ENCODE data around the gene TM9SF1.

TM9SF1 gene

DNA sequence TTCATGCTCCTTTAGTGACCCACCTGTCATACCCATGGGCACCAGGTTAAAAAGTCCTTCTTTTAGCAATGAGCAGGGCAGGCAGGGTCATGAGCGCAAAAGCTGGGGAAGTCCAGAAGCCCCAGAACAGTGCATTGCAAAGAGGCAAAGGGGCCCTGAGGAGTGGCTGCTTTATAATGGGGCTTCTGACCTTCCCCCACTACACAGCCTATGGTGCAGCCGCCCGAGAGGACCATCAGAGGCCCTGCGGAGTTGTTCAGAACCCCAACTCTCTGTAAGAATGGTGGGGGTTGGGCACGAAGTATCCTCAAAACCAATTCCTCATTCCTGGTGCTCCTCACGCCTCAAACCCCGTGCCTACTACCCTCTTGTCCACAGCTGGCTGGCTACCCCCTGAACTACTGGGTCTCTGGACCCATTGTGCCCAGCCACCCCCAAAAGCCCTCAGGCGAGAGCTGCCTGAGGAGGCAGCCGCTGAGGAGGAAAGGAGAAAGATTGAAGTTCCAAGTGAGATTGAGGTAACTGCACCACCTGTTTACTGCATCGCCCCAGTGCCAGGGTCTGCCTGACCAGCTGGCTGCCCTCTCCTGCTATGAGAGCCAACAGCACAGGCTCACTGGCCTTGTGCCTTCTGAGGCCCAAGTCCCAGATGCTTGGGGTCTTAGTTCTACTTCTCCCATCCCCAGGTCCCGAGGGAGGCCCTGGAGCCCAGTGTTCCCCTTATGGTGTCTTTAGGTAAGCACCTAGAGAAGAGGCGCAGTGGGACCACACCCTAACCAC is 16.7 kb downstream of the TM9SF1 start:
- no peak for DNase-seq (ENCODE audit: low spot score)

DNA sequence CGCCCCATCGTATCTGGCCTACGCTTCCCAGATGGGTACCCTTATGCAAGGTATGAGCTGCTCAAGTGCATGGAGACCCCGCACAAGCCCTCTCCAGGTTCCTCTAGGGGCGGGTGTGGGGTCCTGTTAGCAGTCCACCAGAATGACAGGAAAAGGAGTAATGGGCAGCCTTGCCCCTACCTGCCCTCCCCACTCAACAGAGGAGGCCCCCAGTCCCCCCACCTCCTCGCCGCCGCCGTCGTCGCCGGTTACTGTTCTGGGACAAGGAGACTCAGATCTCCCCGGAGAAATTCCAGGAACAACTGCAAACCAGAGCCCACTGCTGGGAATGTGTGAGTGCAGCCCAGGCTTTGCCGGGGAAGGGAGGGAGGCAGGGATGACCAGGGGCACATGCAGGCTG is 17.4 kb downstream of the TM9SF1 start:
- DNase-seq (ENCODE audit: low spot score), result no peak

DNA sequence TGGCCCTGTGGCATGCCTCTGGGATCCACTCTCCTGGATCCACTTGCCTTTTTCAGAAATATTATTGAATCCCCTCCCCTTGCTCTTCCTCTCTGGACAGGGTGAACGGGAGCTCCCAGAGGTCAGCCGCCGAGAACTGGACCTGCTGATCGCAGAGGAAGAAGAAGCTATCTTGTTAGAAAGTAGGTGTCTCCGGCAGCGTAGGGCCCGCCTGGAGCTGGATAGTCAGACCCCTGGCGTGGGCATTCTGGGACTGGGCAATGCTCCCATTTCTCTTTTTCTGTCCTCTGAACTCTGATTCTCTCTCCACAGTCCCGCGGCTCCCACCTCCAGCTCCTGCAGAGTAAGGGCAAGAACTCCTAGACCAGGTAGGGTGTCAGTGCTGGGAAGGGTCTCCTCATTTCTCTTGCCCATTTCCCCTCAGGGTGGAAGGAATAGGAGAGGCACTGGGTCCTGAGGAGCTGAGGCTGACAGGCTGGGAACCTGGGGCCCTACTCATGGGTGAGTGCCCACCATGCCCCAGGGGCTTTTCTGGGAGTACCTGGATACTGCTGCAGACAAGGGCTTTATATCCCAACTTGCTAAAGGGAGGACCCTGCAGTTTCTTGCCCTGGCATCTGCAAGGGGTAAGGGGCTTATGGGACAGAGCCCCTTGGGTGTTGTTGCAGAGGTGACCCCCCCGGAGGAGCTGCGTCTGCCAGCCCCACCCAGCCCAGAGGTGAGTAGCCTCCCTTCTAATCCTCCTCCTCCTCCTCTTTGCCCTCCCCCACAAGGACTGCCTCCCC is 18.0 kb downstream of the TM9SF1 start:
- DNase-seq (ENCODE audit: low spot score), result no peak

DNA sequence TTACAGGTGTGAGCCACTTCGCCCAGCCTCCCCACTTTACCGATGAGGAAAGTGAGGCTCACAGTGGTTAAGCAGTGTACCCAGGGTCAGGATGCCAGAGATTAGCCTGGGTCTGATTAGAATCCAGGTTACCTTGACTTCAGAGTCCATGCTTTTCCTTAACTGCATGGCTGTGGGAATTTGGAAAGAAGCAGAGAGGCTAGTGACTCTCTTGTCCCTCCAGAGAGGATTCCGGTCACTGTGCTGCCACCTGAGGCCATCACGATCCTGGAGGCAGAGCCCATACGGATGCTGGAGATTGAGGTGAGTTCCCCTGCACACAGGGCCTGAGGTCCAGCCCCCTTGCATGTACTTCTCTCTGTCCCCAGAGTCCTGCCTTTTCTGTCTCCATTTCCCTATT is 18.6 kb downstream of the TM9SF1 start:
- no peak for DNase-seq (ENCODE audit: low spot score)

DNA sequence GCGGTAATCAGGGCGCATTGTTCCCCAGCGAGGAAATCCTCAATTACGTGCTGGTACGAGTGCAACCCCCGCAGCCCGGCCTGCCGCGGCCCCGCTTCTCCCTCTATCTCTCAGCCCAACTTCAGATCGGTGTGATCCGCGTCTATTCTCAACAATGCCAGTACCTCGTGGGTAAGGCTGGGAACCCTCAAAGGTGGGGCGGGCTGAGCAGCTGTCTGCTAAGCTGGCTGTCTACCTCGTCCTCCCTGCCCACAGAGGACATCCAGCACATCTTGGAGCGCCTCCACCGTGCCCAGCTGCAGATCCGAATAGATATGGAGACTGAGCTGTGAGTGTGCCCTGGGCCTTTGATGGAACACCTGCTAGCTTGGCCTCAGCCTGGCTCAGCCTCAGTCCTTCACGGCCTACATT is 22.4 kb downstream of the TM9SF1 start:
- no peak for DNase-seq (ENCODE audit: low spot score)

DNA sequence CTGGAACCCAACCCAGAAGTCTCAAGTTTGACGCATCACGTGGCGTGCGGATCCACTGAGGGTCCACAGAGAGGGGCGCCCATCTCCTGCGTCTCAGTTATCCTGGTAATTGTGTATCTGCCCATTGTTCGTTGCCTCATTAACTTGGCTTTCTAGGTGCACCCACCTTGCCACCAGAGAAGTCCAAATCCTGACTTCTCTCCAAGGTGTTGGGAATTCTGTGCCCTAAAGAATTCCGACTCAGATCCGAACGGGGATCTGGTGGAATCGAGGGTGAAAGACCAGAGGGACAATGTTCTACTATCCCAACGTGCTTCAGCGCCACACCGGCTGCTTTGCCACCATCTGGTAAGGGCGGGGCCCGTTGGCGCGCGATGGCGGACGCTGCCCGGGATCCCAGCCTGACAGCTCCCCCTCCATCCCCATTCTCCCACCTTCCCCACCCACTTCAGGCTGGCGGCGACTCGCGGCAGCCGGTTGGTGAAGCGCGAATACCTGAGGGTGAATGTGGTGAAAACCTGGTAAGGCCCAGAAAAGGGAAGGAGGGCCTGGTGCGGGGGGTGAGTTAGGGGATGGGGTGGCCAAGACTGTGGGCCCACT is 22.9 kb downstream of the TM9SF1 start:
- no peak for DNase-seq (ENCODE audit: low spot score)

DNA sequence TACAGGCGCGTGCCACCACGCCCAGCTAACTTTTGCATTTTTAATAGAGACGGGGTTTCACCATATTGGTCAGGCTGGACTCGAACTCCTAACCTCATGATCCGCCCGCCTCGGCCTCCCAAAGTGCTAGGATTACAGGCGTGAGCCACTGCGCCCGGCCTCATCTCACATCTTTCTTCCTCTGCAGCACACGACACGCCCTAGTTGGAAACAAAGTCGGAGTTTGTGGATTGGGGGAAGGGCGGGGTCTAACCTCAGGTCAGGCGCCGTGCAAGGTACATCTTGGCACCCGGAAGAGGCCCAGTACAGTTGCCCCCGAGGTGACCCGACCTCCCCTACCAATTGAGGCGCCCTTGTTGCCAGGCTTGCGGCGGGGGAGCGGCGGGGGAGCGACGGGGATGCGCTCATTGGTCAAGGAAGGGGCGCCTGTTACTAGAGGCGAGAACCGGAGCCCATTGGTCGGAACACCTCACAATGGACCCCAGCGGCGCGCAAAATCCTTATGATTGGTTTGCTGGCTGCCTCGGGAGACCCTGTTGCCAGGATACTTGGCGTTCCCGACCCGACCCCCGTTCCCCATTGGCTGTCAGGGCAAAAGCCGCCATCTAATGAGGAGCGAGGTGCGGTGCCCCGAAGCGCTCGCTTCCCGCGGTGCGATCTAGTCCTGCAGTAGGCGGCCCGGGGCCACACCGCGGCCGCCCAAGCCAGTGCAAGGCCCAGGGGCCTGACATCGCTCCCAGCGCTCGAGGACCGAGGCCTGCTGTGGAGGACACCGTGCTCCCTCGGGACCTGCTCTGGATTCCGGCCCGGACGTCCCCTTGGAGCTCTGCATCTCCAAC is 23.6 kb downstream of the TM9SF1 start, which contains the start of gene REC8:
Gene REC8 (plus strand): TSS at position 659 of the 839 bp plus-strand sequence. CDS start 473 bp downstream, outside the sequence.
- peak; percentile 94 for DNase-seq (ENCODE audit: low spot score)

DNA sequence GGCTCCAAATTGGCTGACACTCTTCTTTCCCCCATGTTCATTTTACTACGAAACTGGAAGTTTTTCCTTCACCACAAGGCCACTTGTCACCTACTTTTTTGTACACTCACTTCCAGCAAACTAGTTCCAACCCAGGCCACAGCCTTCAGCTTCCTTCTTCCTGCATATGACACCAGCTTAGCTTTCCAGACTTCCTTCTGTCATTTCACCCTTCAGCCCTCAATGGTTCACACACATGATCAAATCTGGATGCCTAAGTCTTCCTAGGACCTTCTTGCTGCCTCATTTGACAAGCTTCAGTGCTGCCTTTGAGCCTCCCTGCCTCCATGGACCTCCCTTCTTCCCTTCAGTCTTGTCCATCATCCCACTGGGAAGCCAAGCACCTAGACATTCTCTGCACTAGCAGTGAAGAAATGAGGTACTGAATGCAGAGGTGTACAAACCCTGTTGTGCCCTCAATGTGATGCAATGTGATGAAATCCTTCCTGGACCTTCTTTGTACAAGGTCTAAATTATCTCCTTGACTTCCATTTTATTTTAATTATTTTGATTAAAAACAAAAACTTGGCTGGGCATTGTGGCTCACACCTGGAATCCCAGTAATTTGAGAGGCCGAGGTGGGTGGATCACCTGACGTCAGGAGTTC is 27.6 kb downstream of the TM9SF1 start:
- DNase-seq (ENCODE audit: low spot score), result no peak

DNA sequence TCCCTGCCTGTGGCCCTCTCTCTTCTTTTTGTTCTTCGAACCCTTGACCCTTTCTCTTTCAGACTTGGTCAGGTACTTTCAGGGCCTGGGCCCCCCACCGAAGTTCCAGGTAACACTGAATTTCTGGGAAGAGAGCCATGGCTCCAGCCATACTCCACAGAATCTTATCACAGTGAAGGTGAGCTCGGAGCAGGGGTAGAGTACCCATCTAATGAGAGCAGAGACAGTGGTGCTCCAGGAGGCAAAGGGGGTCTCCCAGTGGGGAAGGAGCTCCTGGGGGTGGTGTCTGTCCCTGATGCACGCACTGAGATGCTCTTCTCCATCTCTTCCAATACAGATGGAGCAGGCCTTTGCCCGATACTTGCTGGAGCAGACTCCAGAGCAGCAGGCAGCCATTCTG is 29.5 kb downstream of the TM9SF1 start:
- DNase-seq (ENCODE audit: low spot score), result no peak

DNA sequence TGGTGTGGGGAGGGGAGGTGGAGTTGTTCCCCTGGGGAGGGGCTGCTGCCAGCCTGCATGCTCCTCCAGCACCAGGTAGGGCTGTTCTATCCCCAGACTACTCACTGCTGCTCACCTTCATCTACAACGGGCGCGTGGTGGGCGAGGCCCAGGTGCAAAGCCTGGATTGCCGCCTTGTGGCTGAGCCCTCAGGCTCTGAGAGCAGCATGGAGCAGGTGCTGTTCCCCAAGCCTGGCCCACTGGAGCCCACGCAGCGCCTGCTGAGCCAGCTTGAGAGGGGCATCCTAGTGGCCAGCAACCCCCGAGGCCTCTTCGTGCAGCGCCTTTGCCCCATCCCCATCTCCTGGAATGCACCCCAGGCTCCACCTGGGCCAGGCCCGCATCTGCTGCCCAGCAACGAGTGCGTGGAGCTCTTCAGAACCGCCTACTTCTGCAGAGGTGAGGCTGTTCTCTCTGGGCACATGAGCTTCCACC is 30.7 kb downstream of the TM9SF1 start:
- DNase-seq (ENCODE audit: low spot score), result no peak

DNA sequence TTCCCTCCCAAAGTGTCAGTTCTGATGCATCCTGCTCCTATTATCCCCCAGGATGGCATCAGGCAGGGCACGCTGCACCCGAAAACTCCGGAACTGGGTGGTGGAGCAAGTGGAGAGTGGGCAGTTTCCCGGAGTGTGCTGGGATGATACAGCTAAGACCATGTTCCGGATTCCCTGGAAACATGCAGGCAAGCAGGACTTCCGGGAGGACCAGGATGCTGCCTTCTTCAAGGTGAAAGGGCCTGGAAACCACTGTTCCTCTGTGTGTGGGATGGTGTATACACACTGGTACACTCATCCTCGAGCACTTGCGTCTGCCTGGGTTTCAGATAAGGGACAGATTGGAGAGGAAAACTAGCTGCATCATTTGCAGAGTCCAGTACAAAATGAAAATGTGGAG is 33.1 kb downstream of the TM9SF1 start:
- DNase-seq (ENCODE audit: low spot score), result no peak

DNA sequence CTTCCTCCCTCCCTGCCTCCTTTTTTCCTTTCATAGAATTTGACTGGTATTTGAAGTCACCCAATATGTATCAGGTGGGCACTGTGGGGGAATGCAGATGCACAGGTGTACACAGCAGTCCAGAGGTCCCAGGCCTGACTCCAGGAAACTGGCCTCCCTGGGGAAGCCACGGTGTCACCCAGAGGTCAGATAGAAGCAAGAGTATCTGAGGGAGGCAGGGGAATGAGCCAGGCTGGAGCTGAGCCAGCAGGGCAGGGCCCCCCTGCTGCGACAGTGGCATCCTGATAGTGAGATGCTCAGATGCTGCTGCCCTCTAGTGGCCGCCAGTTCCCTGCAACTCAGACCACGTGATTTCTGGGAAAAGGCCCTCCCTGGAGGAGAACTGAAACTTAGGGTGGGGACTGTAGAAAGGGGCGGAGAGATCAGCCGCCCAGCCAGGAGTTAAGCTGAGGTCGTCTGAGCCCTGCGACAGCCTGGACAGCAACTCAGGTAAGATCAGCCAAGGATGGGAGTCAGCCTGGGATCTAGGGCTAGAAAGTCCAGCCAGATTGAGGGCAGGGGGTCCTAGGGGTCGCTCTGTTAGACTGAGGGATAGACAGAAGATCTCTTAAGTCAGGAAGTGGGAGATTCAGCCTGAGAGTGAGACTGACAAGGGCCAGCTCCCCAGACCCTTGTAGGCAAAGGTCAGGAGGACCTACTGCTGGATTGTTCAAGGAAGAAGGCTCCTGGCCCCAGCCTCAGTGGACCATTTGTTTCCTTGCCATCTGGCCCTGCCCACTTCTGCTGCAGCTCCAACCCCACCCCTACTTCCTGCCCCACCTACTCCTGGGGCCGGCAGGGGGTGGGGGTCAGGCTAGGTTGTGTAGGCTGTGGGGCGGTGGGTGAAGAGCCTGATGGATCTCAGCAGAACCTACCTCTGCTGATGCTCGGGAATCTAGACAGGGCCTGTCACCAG is 34.1 kb downstream of the TM9SF1 start, which contains the start of gene IRF9:
Gene IRF9 (plus strand): TSS at position 416 of the 955 bp plus-strand sequence. CDS start 880 bp downstream, outside the sequence.
- peak; percentile 95 for DNase-seq (ENCODE audit: low spot score)

DNA sequence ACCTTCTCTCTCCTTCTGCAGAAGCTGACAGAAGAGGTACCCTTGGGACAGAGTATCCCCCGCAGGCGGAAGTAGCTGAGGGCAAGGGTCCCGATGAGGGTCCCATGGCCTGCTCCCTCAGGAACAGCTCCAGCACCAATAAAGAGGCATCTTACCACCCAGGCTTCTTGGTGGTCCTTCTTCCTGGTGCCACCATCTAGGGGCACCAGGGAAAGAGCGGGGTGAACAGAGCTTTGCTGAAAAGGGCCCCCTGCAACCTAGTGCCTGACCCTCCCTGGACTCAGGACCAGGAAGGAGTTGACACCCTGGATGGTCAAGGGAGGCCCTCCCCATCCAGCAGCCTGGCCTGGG is 34.8 kb downstream of the TM9SF1 start:
- DNase-seq (ENCODE audit: low spot score), result no peak

DNA sequence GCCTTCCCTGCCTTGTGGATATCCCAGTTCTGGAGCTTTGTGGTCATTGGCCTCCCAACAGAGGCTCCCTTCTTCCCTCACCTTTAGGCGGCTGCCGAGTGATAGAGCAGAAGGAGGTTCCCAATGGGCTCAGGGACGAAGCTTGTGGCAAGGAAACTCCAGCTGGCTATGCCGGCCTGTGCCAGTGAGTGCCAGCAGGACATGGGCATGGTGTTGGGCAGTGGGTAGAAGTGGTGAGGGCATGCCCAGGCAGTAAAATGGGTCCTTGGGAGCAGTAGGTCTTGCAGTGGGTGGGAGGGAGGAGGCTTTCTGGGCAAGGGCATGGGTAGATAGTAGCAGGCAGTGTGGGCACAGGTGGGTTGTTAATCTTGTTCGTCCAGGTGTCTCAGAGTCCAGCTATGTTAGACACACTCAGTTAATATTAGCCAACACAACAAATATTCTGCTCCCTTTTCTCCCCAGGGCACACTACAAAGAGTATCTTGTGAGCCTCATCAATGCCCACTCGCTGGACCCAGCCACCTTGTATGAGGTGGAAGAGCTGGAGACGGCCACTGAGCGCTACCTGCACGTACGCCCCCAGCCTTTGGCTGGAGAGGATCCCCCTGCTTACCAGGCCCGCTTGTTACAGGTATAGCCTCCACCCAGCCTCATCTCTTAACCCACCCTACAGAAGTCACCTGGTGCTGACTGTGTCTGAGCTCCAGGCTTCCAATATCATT is 35.3 kb downstream of the TM9SF1 start:
- no peak for DNase-seq (ENCODE audit: low spot score)

DNA sequence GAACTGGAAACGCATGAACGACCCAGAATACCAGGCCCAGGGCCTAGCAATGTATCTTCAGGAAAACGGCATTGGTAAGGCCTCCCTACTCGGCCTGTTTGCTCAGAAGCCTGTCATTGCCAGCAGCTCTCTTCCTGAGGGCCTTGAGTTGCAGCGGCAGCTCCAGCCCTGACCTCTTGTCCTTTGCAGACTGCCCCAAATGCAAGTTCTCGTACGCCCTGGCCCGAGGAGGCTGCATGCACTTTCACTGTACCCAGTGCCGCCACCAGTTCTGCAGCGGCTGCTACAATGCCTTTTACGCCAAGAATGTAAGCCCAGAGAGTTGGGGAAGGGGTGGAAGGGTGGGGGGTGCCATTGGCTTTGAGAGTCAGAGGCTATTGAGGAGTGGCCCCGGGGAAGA is 37.9 kb downstream of the TM9SF1 start:
- no peak for DNase-seq (ENCODE audit: low spot score)

DNA sequence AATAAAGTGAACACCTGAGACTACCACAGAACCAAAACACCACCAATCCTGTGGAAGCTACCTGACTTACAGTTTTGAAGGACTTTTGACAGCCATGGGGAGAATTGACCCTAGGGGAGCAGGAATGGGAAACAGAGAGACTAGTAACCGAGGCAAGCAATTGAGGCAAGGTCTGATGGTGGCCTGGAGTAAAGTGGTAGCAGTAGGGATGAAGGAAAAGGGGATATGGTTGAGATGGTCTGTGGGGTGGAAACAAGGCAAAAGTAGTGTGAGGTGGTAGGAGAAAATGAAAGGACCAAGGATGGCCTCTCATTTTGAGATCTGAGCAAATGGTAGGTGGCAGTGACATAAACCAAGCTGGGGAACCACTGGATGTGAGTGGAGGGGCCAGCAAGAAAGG is 38.4 kb downstream of the TM9SF1 start:
- DNase-seq (ENCODE audit: low spot score), result no peak

DNA sequence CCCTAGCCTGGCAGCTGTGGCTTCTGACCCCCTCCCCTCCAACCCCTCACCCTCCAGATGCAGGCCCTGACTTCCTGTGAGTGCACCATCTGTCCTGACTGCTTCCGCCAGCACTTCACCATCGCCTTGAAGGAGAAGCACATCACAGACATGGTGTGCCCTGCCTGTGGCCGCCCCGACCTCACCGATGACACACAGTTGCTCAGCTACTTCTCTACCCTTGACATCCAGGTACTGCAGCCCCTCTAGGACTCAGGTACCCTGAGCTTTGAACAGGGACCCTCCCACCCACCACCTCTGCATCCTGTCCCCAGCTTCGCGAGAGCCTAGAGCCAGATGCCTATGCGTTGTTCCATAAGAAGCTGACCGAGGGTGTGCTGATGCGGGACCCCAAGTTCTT is 40.1 kb downstream of the TM9SF1 start:
- DNase-seq (ENCODE audit: low spot score), result no peak

DNA sequence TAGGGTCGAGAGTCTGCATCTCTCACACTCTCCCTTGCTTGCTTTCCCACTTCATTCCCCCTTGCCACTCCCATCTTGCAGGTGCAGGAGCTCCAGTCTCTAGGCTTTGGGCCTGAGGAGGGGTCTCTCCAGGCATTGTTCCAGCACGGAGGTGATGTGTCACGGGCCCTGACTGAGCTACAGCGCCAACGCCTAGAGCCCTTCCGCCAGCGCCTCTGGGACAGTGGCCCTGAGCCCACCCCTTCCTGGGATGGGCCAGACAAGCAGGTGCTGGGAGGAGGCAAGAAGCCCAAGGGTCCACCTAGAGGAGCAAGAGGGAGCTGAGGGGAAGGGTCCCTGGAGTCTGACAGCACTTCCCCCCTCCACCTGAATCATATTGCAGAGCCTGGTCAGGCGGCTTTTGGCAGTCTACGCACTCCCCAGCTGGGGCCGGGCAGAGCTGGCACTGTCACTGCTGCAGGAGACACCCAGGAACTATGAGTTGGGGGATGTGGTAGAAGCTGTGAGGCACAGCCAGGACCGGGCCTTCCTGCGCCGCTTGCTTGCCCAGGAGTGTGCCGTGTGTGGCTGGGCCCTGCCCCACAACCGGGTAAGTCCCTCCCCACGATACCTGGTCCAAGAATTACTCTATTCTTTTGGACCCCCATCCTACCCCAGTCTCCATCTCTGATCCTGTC is 43.7 kb downstream of the TM9SF1 start:
- DNase-seq (ENCODE audit: low spot score), result no peak

DNA sequence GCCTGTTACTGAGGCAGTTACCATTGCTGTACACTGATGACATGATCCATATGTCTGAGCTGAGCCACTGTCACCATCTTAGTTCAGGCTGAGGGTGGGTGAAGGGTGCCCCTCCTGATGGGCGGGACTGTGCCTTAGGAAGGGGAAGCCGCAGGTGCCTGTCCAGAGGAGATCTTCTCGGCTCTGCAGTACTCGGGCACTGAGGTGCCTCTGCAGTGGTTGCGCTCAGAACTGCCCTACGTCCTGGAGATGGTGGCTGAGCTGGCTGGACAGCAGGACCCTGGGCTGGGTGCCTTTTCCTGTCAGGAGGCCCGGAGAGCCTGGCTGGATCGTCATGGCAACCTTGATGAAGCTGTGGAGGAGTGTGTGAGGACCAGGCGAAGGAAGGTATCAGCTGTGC is 44.2 kb downstream of the TM9SF1 start:
- DNase-seq (ENCODE audit: low spot score), result no peak

All from putamen (tissue), 1 donor.